HepG2 (cell line): ENCODE data around the gene KMT2B. TPM values are rescaled to one million over a fixed set of nuclear protein-coding genes. Genes with fewer than 3 reads are reported as not detected.

Source experiments
- ATAC-seq: fragments of 200-7000 bp; cut with Tn5 transposase; 3 replicates; pipeline ENCODE4 v1.9.1; 2020; ENCODE audit warnings: mild to moderate bottlenecking, moderate library complexity
- BruUV-seq: library from RNA; stranded (reverse); fragments of 400-500 nt; replicated peaks from 2 replicates; lab custom pipeline; 2021; lab: Mats Ljungman, UMichigan
- CTCF ChIA-PET: fragments of 300-600 bp; formaldehyde crosslinking; extraction: SDS; loops from one replicate; lab custom pipeline; 2021; ENCODE audit warnings: low total read pairs, inconsistent platforms, low intra/inter-chr PET ratio; lab: Yijun Ruan, JAX
- POLR2A ChIA-PET: fragments of 350-600 bp; sonication (Branson Sonifier 250); formaldehyde crosslinking; loops from one replicate; lab custom pipeline; 2020; ENCODE audit warnings: antibody characterized with exemption, inconsistent platforms; lab: Yijun Ruan, JAX
- DNase-seq: peaks from one replicate; pipeline ENCODE4 v3.0.0-alpha.2; 2015; ENCODE audit warnings: low spot score
- FAIRE-seq: peaks from 3 replicates; lab custom pipeline; 2011; peaks lifted over from hg19 to GRCh38; lab: Jason Lieb, UNC
- H2AFZ ChIP-seq: one replicate; pipeline ENCODE4 v1.6.1; 2011; ENCODE audit warnings: low read length, inconsistent platforms
- H3K27ac ChIP-seq: fragments of 300-600 bp; 3 replicates; pipeline ENCODE4 v1.8.0; 2011; ENCODE audit warnings: mixed run types, mild to moderate bottlenecking, mixed read lengths, low read length, inconsistent platforms; ENCODE audit not compliant: insufficient read depth; ENCODE audit errors: extremely low read length
- H3K27me3 ChIP-seq, 2 experiments: fragments of 200-600 bp in 1 of 2; 2 replicates in 1 of 2; 3 replicates in 1 of 2; pipeline versions ENCODE4 v1.6.0 to v1.8.0; 2011; ENCODE audit warnings: low read length in 2 of 2, mild to moderate bottlenecking in 2 of 2, moderate library complexity in 2 of 2, inconsistent platforms in 1 of 2; ENCODE audit not compliant: insufficient read depth in 2 of 2, control insufficient read depth in 1 of 2
- H3K36me3 ChIP-seq, 2 experiments: fragments of 200-600 bp in 1 of 2; replicated peaks in 1 of 2; 2 replicates in 1 of 2; 3 replicates in 1 of 2; pipeline versions ENCODE4 v1.5.1 to v1.8.0; 2011; ENCODE audit warnings: low read length in 2 of 2, inconsistent platforms in 1 of 2; ENCODE audit not compliant: insufficient read depth in 2 of 2, control insufficient read depth in 1 of 2
- H3K4me1 ChIP-seq: 2 replicates; pipeline ENCODE4 v1.5.1; 2012; ENCODE audit warnings: low read length, inconsistent platforms; ENCODE audit not compliant: insufficient read depth
- H3K4me2 ChIP-seq: 2 replicates; pipeline ENCODE4 v1.6.0; 2011; ENCODE audit warnings: low read depth, low read length, inconsistent platforms
- H3K4me3 ChIP-seq, 3 experiments: fragments of 200-600 bp in 1 of 3; sonication (generic), shearing (Covaris generic) in 1 of 3; replicated peaks in 1 of 3; 2 replicates each; pipeline ENCODE4 v1.5.1; 2011 to 2016; ENCODE audit warnings: low read length in 3 of 3, inconsistent platforms in 2 of 3, low read depth in 2 of 3, mild to moderate bottlenecking in 2 of 3, control low read depth in 1 of 3, mixed read lengths in 1 of 3; ENCODE audit not compliant: insufficient read depth in 1 of 3
- H3K79me2 ChIP-seq: one replicate; pipeline ENCODE4 v1.6.1; 2011; ENCODE audit warnings: low read length, inconsistent platforms; ENCODE audit not compliant: insufficient read depth
- H3K9ac ChIP-seq: 2 replicates; pipeline ENCODE4 v1.6.0; 2011; ENCODE audit warnings: mild to moderate bottlenecking, low read depth, low read length, inconsistent platforms; ENCODE audit not compliant: insufficient read depth
- H3K9me3 ChIP-seq: 2 replicates; pipeline ENCODE4 v1.5.1; 2012; ENCODE audit warnings: mild to moderate bottlenecking, low read length
- H4K20me1 ChIP-seq: 2 replicates; pipeline ENCODE4 v1.6.0; 2011; ENCODE audit warnings: inconsistent platforms, mild to moderate bottlenecking, low read length, moderate library complexity; ENCODE audit not compliant: insufficient read depth
- HIC2 ChIP-seq: sonication (generic); formaldehyde crosslinking; IDR thresholded peaks from 2 replicates; pipeline ENCODE4 v1.9.0; 2022; ENCODE audit warnings: low read depth, missing genetic modification reagents
- MAFG ChIP-seq: sonication (generic); formaldehyde crosslinking; IDR thresholded peaks from 2 replicates; pipeline ENCODE4 v1.5.1; 2020; ENCODE audit warnings: mild to moderate bottlenecking, missing genetic modification reagents
- RFX5 ChIP-seq: IDR thresholded peaks from 2 replicates; pipeline ENCODE4 v1.6.1; 2011; ENCODE audit warnings: low read depth, low read length, improper control_type of control experiment
- TAF1 ChIP-seq: sonication (generic); formaldehyde crosslinking; IDR thresholded peaks from 2 replicates; pipeline ENCODE4 v1.4.0; 2020; ENCODE audit warnings: missing genetic modification reagents
- ZMYM3 ChIP-seq: sonication (generic); formaldehyde crosslinking; IDR thresholded peaks from 2 replicates; pipeline ENCODE4 v1.5.1; 2020; ENCODE audit warnings: mild to moderate bottlenecking, missing genetic modification reagents
- ZNF329 ChIP-seq: sonication (generic); formaldehyde crosslinking; IDR thresholded peaks from 2 replicates; pipeline ENCODE4 v1.9.0; 2021; ENCODE audit warnings: low read depth, mild to moderate bottlenecking, missing genetic modification reagents
- ZNF589 ChIP-seq: sonication (generic); formaldehyde crosslinking; conservative IDR thresholded peaks from 2 replicates; pipeline ENCODE4 v1.8.0; 2022; ENCODE audit warnings: mild to moderate bottlenecking, moderate library complexity, missing genetic modification reagents
- ZNF629 ChIP-seq: sonication (generic); formaldehyde crosslinking; conservative IDR thresholded peaks from 2 replicates; pipeline ENCODE4 v1.5.0; 2020; ENCODE audit warnings: missing genetic modification reagents
- ZNF644 ChIP-seq: IDR thresholded peaks from 2 replicates; pipeline ENCODE4 v1.6.1; 2016; ENCODE audit warnings: low read depth
- ZSCAN21 ChIP-seq: sonication (generic); formaldehyde crosslinking; IDR thresholded peaks from 2 replicates; pipeline ENCODE4 v1.8.0; 2022; ENCODE audit warnings: mild to moderate bottlenecking, missing genetic modification reagents, moderate library complexity, borderline replicate concordance
- WGBS: methylation state at CpG from one replicate; pipeline ENCODE4 v1.1.6; 2017; ENCODE audit warnings: low lambda C conversion rate; 5-methylcytosine and 5-hydroxymethylcytosine counted together
- in situ Hi-C: cut with HindIII; loops from 2 replicates; pipeline ENCODE4 v1.10.0; 2017; ENCODE audit warnings: low pct_unique_long_range_greater_than_20kb; ENCODE audit not compliant: extremely low pct_ligation_motif_present
- intact Hi-C: fragments of 100-400 bp; cut with micrococcal nuclease; formaldehyde crosslinking; loops from one replicate; pipeline ENCODE4 v1.10.0; 2022; ENCODE audit not compliant: unreplicated experiment
- polyA plus RNA-seq, 8 experiments: library from polyadenylated mRNA; depleted of rRNA in 3 of 8; stranded (reverse) in 7 of 8; unstranded in 1 of 8; fragments of >200 nt; fragmentation: Illumina TruSeq in 4 of 8; extraction: Trizol in 4 of 8; gene quantifications; 2 replicates each; pipeline versions ENCODE4 v1.2.1 to v1.2.3, GENCODE V29; 2011 to 2016; ENCODE audit warnings: low read depth in 4 of 8, missing spikeins in 1 of 8, mixed read lengths in 1 of 8; ENCODE audit not compliant: insufficient read depth in 1 of 8
- total RNA-seq, 5 experiments: library from RNA; depleted of rRNA; stranded (reverse); fragments of >200 nt; fragmentation: Illumina TruSeq; extraction: Trizol; gene quantifications; 2 replicates each; pipeline ENCODE4 v1.2.3, GENCODE V29; 2016; ENCODE audit warnings: low read depth in 1 of 5
- TF ChIP-seq, protein P1 (sequence below): sonication (generic); formaldehyde crosslinking; IDR thresholded peaks from 2 replicates; pipeline ENCODE4 v1.5.0; 2020; ENCODE audit warnings: mild to moderate bottlenecking, missing genetic modification reagents
- TF ChIP-seq, protein P2 (sequence below): sonication (generic); formaldehyde crosslinking; IDR thresholded peaks from 2 replicates; pipeline ENCODE4 v1.5.1; 2020; ENCODE audit warnings: missing genetic modification reagents, mild to moderate bottlenecking, borderline replicate concordance

The KMT2B gene
- total and polyA plus RNA-seq, 2 of the 13 experiments (the other 11 are each of a cell fraction or from before 2014, with no cell fraction given) = 6.2 to 16.9 TPM

DNA sequence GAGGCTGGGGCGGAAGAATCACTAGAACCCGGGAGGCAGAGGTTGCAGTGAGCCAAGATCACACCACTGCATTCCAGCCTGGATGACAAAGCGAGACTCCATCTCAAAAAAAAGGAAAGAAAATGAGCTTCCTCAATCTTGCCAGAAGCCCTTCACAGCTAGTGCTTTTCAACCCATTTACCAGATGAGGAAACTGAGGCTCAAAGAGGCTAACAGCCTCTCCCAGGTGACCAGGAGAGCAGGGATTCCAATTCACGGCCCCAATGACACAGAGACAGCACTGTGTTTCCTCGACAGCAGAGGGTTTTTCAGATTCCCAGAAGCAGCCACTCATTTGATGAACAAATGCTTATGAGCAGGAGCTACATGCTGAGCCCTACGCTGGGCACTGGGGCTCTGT is 48.2 kb upstream of the KMT2B start:
- no peak overlapping the region for H3K4me2 ChIP-seq
- TF ChIP-seq, protein P1, sequence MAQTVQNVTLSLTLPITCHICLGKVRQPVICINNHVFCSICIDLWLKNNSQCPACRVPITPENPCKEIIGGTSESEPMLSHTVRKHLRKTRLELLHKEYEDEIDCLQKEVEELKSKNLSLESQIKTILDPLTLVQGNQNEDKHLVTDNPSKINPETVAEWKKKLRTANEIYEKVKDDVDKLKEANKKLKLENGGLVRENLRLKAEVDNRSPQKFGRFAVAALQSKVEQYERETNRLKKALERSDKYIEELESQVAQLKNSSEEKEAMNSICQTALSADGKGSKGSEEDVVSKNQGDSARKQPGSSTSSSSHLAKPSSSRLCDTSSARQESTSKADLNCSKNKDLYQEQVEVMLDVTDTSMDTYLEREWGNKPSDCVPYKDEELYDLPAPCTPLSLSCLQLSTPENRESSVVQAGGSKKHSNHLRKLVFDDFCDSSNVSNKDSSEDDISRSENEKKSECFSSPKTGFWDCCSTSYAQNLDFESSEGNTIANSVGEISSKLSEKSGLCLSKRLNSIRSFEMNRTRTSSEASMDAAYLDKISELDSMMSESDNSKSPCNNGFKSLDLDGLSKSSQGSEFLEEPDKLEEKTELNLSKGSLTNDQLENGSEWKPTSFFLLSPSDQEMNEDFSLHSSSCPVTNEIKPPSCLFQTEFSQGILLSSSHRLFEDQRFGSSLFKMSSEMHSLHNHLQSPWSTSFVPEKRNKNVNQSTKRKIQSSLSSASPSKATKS (CRISPR knock-in tag) = no peak
- TF ChIP-seq ZMYM3 (CRISPR knock-in tag) (0 out of 2 replicates have a peak, but pooled peaks have one; percentile 11), ZNF644 (CRISPR knock-in tag) (no peak), RFX5 (no peak), ZSCAN21 (no peak), ZNF629 (CRISPR knock-in tag) (peak; percentile 89), ZNF589 (CRISPR knock-in tag) (no peak)
- TF ChIP-seq, all 625 proteins: peak for 2
- no peak for FAIRE-seq
- 70% methylated on average over 6 of the region's 6 CpGs for WGBS
- H3K27ac ChIP-seq = no peak overlapping the region
- H3K79me2 ChIP-seq = no peaks in the 10 kb centered on the region
- intact Hi-C loops = no loop called here
- ChIA-PET CTCF (no interaction called here), POLR2A (no interaction called here)
- no peaks in the 10 kb centered on the region for H3K9me3 ChIP-seq
- ATAC-seq = no peak
- in situ Hi-C loops = no loop called here
- H3K27me3 ChIP-seq = 0 out of 5 replicates have a peak, but pooled peaks cover 0 to 4% of the 10 kb centered on the region in 2 experiments
- H4K20me1 ChIP-seq = no peaks in the 10 kb centered on the region
- no peaks in the 10 kb centered on the region for H3K36me3 ChIP-seq
- peaks cover 41% of the 10 kb centered on the region for H3K4me1 ChIP-seq
- no peak for DNase-seq
- BruUV-seq = no TSS peak
- no peak overlapping the region for H2AFZ ChIP-seq
- H3K9ac ChIP-seq = no peak overlapping the region
- no peak overlapping the region for H3K4me3 ChIP-seq

GRCh38 chr19:35669974-35670373 is 47.8 kb upstream of the KMT2B start:
- H3K79me2 ChIP-seq = no peaks in the 10 kb centered on the region
- no peaks in the 10 kb centered on the region for H3K36me3 ChIP-seq
- no peak overlapping the region for H3K4me2 ChIP-seq
- no TSS peak for BruUV-seq
- intact Hi-C loops (no loop called here), in situ Hi-C loops (no loop called here)
- DNase-seq (no peak), ATAC-seq (no peak), FAIRE-seq (no peak)
- H3K4me3 ChIP-seq = no peak overlapping the region
- ChIA-PET CTCF (no interaction called here), POLR2A (no interaction called here)
- H3K27me3 ChIP-seq = 0 out of 5 replicates have a peak, but pooled peaks cover 0 to 4% of the 10 kb centered on the region in 2 experiments
- H3K4me1 ChIP-seq = peaks cover 41% of the 10 kb centered on the region
- no peaks in the 10 kb centered on the region for H4K20me1 ChIP-seq
- H3K9ac ChIP-seq = no peak overlapping the region
- H3K27ac ChIP-seq = no peak overlapping the region
- no peaks in the 10 kb centered on the region for H3K9me3 ChIP-seq
- WGBS = 50% methylated on average over 4 of the region's 4 CpGs
- H2AFZ ChIP-seq = no peak overlapping the region
- TF ChIP-seq MAFG (no peak), HIC2 (CRISPR knock-in tag) (no peak), TAF1 (CRISPR knock-in tag) (no peak), ZNF329 (no peak)
- TF ChIP-seq, protein P2, sequence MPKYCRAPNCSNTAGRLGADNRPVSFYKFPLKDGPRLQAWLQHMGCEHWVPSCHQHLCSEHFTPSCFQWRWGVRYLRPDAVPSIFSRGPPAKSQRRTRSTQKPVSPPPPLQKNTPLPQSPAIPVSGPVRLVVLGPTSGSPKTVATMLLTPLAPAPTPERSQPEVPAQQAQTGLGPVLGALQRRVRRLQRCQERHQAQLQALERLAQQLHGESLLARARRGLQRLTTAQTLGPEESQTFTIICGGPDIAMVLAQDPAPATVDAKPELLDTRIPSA = no peak
